Stimulated activated effector memory CD8-positive, alpha-beta T cell treated with anti-CD3 and anti-CD28 coated beads, Interleukin-12 subunit alpha, Interleukin-12 subunit beta, amount 100 ng/mL, for 72 hours (primary cell): ENCODE data around the gene NFKBIE.

Experiments used
- ATAC-seq: fragments of 150-1000 bp; cut with Tn5 transposase; 2 replicates; pipeline ENCODE4 v1.10.0; 2021
- DNase-seq, 2 donors: peaks; one replicate each; pipeline ENCODE4 v3.0.0; 2021 to 2022; ENCODE audit warnings: low spot score in 2 of 2
- H3K27ac Mint-ChIP-seq: one replicate; pipeline ENCODE4 v1.8.0; 2022; ENCODE audit warnings: mild to moderate bottlenecking, mixed read lengths
- H3K36me3 Mint-ChIP-seq: one replicate; pipeline ENCODE4 v1.8.0; 2022; ENCODE audit warnings: mild to moderate bottlenecking, mixed read lengths
- H3K4me1 Mint-ChIP-seq: one replicate; pipeline ENCODE4 v1.8.0; 2022; ENCODE audit warnings: mixed read lengths
- H3K4me3 Mint-ChIP-seq: one replicate; pipeline ENCODE4 v1.8.0; 2022; ENCODE audit warnings: mild to moderate bottlenecking, mixed read lengths
- H3K9me3 Mint-ChIP-seq: one replicate; pipeline ENCODE4 v1.8.0; 2022; ENCODE audit warnings: mixed read lengths

NFKBIE gene

DNA sequence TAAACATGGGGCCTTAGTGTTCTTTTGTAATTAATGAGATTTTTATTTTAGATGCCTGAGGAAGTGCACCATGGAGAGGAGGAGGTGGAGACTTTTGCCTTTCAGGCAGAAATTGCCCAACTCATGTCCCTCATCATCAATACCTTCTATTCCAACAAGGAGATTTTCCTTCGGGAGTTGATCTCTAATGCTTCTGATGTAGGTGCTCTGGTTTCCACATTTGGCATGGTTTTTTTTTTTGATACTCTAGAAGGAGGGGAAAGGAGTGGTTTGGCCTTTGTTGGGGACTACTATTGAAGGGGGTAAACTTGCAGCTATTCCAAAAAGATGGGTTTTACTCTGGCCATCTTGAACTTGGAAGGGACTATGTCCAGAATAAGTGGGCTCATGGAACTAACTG is 16.8 kb downstream of the NFKBIE start:
- no peak for ATAC-seq
- DNase-seq, result no peak
- Mint-ChIP-seq H3K36me3 (peaks cover 86% of the 10 kb centered on the region), H3K4me3 (peak overlapping the region; percentile 96), H3K27ac (peak overlapping the region; percentile 100), H3K4me1 (peaks cover 76% of the 10 kb centered on the region), H3K9me3 (no peaks in the 10 kb centered on the region)

GRCh38 chr6:44247338-44248302 is 17.7 kb downstream of the NFKBIE start:
- Mint-ChIP-seq H3K4me3 (peak overlapping the region; percentile 96), H3K27ac (peak overlapping the region; percentile 100), H3K36me3 (peaks cover 76% of the 10 kb centered on the region), H3K9me3 (no peaks in the 10 kb centered on the region), H3K4me1 (peaks cover 67% of the 10 kb centered on the region)
- DNase-seq, result peak; percentile 84 to 95
- peak; percentile 76 for ATAC-seq

DNA sequence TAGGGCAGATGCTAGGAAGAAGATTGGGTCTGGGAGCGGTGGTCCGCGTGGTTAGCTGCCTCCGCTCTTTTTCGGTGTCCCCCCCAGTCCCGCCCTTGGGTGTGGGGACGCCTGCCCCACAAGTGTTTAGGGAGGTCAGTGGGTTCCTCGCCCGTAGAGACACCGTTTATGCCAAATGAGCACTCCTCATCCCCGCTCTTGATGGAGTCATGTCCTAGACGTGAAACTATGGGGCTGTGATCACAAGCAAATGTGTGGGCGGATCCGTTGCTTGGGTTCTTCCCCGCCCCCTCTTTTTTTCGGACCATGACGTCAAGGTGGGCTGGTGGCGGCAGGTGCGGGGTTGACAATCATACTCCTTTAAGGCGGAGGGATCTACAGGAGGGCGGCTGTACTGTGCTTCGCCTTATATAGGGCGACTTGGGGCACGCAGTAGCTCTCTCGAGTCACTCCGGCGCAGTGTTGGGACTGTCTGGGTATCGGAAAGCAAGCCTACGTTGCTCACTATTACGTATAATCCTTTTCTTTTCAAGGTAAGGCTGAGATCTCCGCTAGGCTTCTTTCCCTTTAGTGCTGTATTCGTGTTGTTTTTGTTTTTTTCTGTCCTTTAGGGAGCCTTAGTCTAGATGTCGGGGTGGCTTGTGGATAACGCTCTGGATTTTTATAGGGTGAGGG is 18.6 kb downstream of the NFKBIE start, which contains the start of gene HSP90AB1:
Gene HSP90AB1, plus strand, starts transcription at position 439 of the 675 bp plus-strand sequence. CDS start 1,529 bp downstream, outside the sequence.
- Mint-ChIP-seq H3K36me3 (peaks cover 68% of the 10 kb centered on the region), H3K27ac (peak within 1 kb of the TSS; percentile 100), H3K4me3 (peak within 1 kb of the TSS; percentile 96), H3K4me1 (peaks cover 59% of the 10 kb centered on the region), H3K9me3 (no peaks in the 10 kb centered on the region)
- ATAC-seq (peak; percentile 85), DNase-seq (peak; percentile 91 to 97)

DNA sequence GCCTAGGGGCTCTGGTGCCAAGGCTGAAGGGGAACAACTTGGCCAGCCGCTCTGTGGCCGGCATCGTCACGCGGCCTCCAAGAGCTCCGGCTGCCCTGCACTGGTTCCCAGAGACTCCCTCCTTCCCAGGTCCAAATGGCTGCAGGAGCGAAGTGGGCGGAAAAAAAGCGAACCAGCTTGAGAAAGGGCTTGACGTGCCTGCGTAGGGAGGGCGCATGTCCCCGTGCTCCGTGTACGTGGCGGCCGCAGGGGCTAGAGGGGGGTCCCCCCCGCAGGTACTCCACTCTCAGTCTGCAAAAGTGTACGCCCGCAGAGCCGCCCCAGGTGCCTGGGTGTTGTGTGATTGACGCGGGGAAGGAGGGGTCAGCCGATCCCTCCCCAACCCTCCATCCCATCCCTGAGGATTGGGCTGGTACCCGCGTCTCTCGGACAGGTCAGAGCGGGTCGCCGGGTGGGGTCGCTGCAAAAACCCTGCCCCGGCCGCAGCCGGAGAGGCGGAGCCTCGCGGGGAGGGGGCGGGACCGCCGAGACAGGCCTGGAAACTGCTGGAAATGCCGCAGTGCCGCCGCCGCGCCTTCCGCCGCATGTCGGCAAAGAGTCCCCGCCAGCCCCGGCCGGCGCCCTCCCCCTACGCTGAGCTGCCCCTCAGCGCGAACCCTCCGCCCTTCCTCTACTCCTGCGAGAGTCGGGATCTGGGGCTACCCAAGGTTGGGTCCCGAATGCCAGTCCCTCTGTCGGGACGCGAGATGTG is 19.3 kb downstream of the NFKBIE start:
- Mint-ChIP-seq H3K27ac (peak overlapping the region; percentile 100), H3K4me3 (peak overlapping the region; percentile 96), H3K9me3 (no peaks in the 10 kb centered on the region), H3K4me1 (peaks cover 55% of the 10 kb centered on the region), H3K36me3 (peaks cover 61% of the 10 kb centered on the region)
- ATAC-seq, result peak; percentile 59
- peak; percentile 87 to 95 for DNase-seq

- Mint-ChIP-seq H3K27ac (peak overlapping the region; percentile 100), H3K9me3 (no peaks in the 10 kb centered on the region), H3K4me1 (peaks cover 50% of the 10 kb centered on the region), H3K36me3 (peaks cover 54% of the 10 kb centered on the region), H3K4me3 (peak overlapping the region; percentile 96)
- DNase-seq (no peak), ATAC-seq (no peak)
Observed at GRCh38 chr6:44245391-44245911, 19.9 kb downstream of the NFKBIE start.

DNA sequence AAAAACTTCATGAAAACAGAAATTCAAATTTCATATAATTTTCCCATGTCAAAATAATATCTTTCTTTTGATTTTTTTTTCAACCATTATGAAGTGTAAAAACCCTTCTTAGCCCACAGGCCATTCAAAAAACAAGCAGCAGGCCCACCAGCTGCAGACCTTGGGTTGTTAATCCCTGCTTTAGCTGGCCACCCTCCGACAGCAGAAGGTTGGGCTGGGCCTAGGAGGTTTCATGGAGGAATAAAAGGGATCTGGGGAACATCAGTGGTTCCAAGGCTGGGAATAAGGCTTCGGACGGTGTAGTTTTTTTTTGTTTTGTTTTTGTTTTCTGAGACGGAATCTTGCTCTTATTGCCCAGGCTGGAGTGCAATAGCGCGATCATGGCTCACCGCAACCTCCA is 22.0 kb downstream of the NFKBIE start:
- Mint-ChIP-seq H3K4me3 (no peak overlapping the region), H3K27ac (no peak overlapping the region), H3K36me3 (peaks cover 33% of the 10 kb centered on the region), H3K4me1 (peaks cover 39% of the 10 kb centered on the region), H3K9me3 (no peaks in the 10 kb centered on the region)
- ATAC-seq, result no peak
- DNase-seq, result no peak

DNA sequence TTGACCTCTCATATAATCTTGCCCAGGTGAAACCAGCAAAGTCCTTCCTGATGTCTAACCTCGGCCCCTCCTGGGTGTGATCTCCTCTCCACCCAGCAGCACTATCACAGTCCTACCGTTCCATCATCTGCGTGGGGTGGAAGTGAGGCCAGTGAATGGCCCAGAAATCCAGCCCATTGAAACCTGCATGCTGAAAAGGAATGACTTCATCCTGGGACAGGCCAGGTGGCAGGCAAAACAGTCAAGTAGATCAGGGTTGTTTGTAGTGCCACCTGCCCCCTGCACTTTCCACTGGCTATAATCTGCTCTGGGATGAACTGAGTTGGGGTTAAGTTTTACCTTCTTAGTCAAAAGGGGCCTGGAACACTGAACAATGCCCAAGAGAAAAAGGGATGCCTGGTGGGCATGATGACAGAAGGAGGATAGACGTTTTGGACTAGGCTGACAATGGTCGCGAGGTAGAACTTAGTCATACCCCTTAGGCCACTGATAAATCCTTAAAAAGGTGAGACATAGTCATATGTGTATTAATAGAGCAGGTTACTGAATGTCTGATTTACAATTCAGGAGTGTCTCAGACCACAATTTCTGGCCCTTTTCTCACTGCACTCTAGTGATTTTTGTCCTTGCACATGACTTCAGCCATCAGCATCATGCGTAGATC is 26.5 kb downstream of the NFKBIE start:
- peaks cover 26% of the 10 kb centered on the region for H3K4me1 Mint-ChIP-seq
- no peaks in the 10 kb centered on the region for H3K9me3 Mint-ChIP-seq
- peak overlapping the region; percentile 85 for H3K4me3 Mint-ChIP-seq
- ATAC-seq (no peak), DNase-seq (no peak)
- peaks cover 17% of the 10 kb centered on the region for H3K36me3 Mint-ChIP-seq
- peak overlapping the region; percentile 99 for H3K27ac Mint-ChIP-seq

- Mint-ChIP-seq H3K9me3 (no peaks in the 10 kb centered on the region), H3K36me3 (peaks cover 23% of the 10 kb centered on the region), H3K27ac (peak overlapping the region; percentile 99), H3K4me3 (peak overlapping the region; percentile 85), H3K4me1 (peaks cover 26% of the 10 kb centered on the region)
- peak; percentile 88 for ATAC-seq
- peak; percentile 91 to 93 for DNase-seq
Observed at GRCh38 chr6:44237813-44238433, 27.4 kb downstream of the NFKBIE start.

GRCh38 chr6:44237021-44237812 is 28.1 kb downstream of the NFKBIE start:
- Mint-ChIP-seq H3K4me3 (peak overlapping the region; percentile 85), H3K27ac (peak overlapping the region; percentile 99), H3K9me3 (no peaks in the 10 kb centered on the region), H3K4me1 (peaks cover 26% of the 10 kb centered on the region), H3K36me3 (peaks cover 26% of the 10 kb centered on the region)
- ATAC-seq (peak; percentile 90), DNase-seq (peak; percentile 55 to 83)

DNA sequence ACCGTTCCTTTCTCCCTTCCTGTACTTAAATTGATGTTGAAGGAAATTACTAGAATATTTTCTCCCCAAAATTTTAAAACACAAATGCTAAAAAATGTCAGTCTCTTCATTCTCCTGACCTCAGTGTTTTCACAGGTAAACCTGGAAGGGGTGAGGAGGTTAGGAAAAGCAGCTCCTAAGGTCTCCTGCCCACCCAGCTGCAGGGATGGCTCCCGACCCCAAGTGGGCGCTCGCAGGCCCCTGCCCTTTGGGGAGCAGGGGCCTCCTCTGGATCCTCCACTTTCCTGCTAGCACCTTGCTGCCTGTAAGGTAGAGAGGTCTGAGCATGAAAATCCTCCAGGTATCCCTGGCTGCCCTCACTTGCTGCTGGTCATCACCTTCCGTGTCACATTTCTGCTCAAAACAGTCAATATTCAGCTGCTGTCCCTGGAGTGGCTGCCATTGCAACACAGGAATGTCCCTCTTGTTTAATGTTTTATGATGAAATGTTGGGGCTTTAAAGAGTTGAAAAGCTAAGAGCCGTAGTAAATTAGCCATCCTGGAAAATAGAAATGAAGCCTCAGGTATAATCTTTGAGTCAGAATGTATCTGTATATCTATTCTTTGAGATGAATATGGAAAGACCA is 29.3 kb downstream of the NFKBIE start:
- Mint-ChIP-seq H3K27ac (peak overlapping the region; percentile 62), H3K4me3 (no peak overlapping the region), H3K36me3 (peaks cover 38% of the 10 kb centered on the region), H3K4me1 (peaks cover 26% of the 10 kb centered on the region), H3K9me3 (no peaks in the 10 kb centered on the region)
- ATAC-seq (no peak), DNase-seq (no peak)

GRCh38 chr6:44235269-44235668 is 30.1 kb downstream of the NFKBIE start:
- no peaks in the 10 kb centered on the region for H3K9me3 Mint-ChIP-seq
- H3K36me3 Mint-ChIP-seq, result peaks cover 45% of the 10 kb centered on the region
- DNase-seq (no peak), ATAC-seq (no peak)
- H3K27ac Mint-ChIP-seq, result peak overlapping the region; percentile 62
- H3K4me3 Mint-ChIP-seq, result no peak overlapping the region
- H3K4me1 Mint-ChIP-seq, result peaks cover 26% of the 10 kb centered on the region

- no peak for DNase-seq
- no peak for ATAC-seq
- no peak overlapping the region for H3K27ac Mint-ChIP-seq
- peaks cover 45% of the 10 kb centered on the region for H3K36me3 Mint-ChIP-seq
- H3K4me3 Mint-ChIP-seq, result no peak overlapping the region
- H3K9me3 Mint-ChIP-seq, result no peaks in the 10 kb centered on the region
- H3K4me1 Mint-ChIP-seq, result peaks cover 25% of the 10 kb centered on the region
Observed at GRCh38 chr6:44234101-44235025, 31.0 kb downstream of the NFKBIE start.
